SH-SY5Y (cell line): ENCODE data around the gene SPR.

Experiments
- GATA2 ChIP-seq: IDR thresholded peaks from 2 replicates; pipeline ENCODE4 v1.6.1; 2011; ENCODE audit warnings: mild to moderate bottlenecking, low read depth, low read length
- GATA3 ChIP-seq: IDR thresholded peaks from 2 replicates; pipeline ENCODE4 v1.6.1; 2011; ENCODE audit warnings: low read depth, mild to moderate bottlenecking, low read length, moderate library complexity

- TF ChIP-seq GATA2 (no peak), GATA3 (no peak)
Observed at GRCh38 chr2:72897785-72898584, 10.8 kb downstream of the SPR start.
